ENCODE measurements around the gene GRM7. TPM values are rescaled to one million over a fixed set of nuclear protein-coding genes. Genes with fewer than 3 reads are reported as not detected.

The GRM7 gene
- total RNA-seq, 6 experiments from 2014 or later: not detected

DNA sequence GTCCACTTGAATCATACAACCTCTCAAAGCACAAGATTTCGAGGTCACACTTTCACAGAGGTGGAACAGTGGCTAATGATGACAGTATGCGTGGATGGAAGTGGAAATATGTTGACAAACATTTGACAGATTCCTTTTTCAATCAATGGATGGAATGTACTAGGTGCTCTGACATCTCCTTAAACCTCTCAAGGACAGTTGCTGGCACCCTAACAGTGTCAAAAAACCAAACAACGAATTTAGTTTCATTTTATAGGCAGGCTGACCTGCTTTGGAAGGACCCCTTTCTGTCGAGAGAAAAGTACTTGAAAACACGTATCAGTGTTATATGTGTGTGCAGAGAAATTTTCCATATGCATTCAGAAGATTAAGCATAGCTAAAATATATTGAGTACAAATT lies 861.0 kb downstream of the GRM7 start:
- no peaks in the 10 kb centered on the region for H3K4me1 Mint-ChIP-seq (ENCODE audit: low read depth)
- no peaks in the 10 kb centered on the region for H3K27me3 Mint-ChIP-seq (ENCODE audit: insufficient read depth)
- DNase-seq: no peak
- H3K4me3 Mint-ChIP-seq: no peak overlapping the region
- no peaks in the 10 kb centered on the region; the same call in 1 of the 2 replicates for H3K36me3 Mint-ChIP-seq (ENCODE audit: low read depth)
- peaks cover 41% of the 10 kb centered on the region for H3K9me3 Mint-ChIP-seq
- no peak overlapping the region for H3K27ac Mint-ChIP-seq
- TF ChIP-seq, protein P1, sequence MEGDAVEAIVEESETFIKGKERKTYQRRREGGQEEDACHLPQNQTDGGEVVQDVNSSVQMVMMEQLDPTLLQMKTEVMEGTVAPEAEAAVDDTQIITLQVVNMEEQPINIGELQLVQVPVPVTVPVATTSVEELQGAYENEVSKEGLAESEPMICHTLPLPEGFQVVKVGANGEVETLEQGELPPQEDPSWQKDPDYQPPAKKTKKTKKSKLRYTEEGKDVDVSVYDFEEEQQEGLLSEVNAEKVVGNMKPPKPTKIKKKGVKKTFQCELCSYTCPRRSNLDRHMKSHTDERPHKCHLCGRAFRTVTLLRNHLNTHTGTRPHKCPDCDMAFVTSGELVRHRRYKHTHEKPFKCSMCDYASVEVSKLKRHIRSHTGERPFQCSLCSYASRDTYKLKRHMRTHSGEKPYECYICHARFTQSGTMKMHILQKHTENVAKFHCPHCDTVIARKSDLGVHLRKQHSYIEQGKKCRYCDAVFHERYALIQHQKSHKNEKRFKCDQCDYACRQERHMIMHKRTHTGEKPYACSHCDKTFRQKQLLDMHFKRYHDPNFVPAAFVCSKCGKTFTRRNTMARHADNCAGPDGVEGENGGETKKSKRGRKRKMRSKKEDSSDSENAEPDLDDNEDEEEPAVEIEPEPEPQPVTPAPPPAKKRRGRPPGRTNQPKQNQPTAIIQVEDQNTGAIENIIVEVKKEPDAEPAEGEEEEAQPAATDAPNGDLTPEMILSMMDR (IDR thresholded peaks at IDR 0.05): no peak

DNA sequence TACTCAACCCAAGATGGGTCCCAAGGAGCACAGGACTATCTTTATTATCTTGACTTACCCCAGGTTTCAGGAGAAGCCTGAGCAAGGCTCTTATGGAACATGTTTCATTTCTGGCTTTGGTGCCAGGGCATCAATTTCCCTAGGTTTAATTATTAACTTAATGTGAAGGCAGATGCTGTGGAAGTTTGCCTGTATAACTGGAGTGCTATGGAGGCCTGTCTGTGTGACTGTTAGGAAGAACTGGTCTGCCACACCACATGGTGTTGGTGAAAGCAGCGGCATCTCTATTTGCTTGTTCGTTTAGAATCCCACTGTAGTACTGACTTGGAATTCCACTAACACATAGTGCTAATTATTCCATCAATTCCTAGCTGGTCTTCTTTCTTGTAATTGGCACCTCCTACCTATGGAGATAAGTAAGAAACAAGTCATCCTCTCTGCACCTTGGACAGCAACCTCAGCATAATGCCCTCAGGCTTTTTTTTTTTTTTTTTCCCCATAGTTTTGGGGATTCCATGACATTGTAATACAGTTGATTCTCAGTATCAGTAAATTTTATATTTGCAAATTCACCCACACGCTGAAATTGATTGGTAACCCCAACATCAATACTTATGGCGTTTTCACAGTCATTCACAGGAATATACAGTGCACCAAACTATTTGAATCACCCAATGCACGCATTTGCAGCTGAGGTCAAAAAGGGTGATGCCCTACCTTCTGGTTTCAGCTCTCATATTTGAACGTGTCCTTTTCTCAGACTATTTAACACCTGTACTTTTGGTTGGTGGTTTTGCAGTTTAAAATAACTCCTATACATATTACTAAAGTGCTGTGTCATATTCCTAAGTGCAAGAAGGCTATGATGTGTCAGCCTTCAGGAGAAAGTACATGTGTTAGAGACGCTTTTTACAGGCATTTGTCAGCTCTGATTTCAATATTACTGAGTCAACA lies 867.9 kb downstream of the GRM7 start:
- TF ChIP-seq, protein P1 (IDR thresholded peaks at IDR 0.05): no peak
- Mint-ChIP-seq H3K27ac (no peak overlapping the region), H3K9me3 (peaks cover 29% of the 10 kb centered on the region), H3K36me3 (ENCODE audit: low read depth) (no peaks in the 10 kb centered on the region; the same call in 1 of the 2 replicates), H3K27me3 (ENCODE audit: insufficient read depth) (no peaks in the 10 kb centered on the region; the same call in 1 of the 2 replicates), H3K4me1 (ENCODE audit: low read depth) (no peaks in the 10 kb centered on the region), H3K4me3 (no peak overlapping the region)
- no peak for DNase-seq

DNA sequence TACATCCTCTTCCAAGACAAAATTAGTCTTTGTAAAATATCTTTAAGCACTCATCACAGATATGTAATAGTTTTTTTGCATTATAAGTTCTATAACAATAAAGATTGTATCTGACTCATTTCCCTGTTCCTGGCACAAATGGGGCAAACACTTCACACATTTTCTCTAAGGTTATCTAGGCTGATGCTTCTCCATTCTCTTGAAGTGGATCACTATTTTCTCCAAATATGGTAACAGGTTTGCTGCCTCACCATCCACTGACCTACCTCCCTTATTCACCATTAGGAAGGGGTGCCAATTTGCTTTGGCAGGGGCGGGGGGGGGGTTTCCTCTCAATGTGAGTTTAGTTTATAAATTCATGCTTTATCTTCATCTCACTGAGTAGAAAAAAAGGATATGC lies 873.0 kb downstream of the GRM7 start:
- DNase-seq: no peak
- Mint-ChIP-seq H3K9me3 (peaks cover 24% of the 10 kb centered on the region), H3K4me1 (ENCODE audit: low read depth) (no peaks in the 10 kb centered on the region), H3K27ac (no peak overlapping the region), H3K36me3 (ENCODE audit: low read depth) (no peaks in the 10 kb centered on the region), H3K27me3 (ENCODE audit: insufficient read depth) (no peaks in the 10 kb centered on the region; the same call in 1 of the 2 replicates), H3K4me3 (no peak overlapping the region)
- TF ChIP-seq, protein P1 (IDR thresholded peaks at IDR 0.05): no peak

DNA sequence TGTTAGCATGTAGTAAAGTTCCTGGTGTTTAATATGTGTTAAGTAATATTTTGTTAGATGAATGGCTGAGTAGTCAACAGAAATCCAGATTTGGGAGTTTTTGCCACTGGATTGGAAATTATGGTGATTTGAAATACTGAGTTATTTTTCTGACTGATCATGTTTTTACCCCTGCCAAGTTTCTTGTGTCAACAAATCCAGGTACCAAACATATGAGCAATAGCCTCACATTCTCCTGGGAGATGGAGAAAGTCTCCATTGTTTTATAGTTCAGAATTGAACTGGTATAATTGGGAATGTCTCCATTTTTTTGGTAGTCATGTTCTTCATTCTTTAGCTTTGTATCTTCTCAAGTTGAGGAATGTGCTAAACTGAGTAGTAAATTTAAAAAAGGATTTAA lies 873.5 kb downstream of the GRM7 start:
- H3K27ac Mint-ChIP-seq: no peak overlapping the region
- TF ChIP-seq, protein P1 (IDR thresholded peaks at IDR 0.05): no peak
- H3K9me3 Mint-ChIP-seq: peaks cover 28% of the 10 kb centered on the region
- H3K36me3 Mint-ChIP-seq (ENCODE audit: low read depth): no peaks in the 10 kb centered on the region
- no peak for DNase-seq
- no peaks in the 10 kb centered on the region; the same call in 1 of the 2 replicates for H3K27me3 Mint-ChIP-seq (ENCODE audit: insufficient read depth)
- H3K4me1 Mint-ChIP-seq (ENCODE audit: low read depth): no peaks in the 10 kb centered on the region
- no peak overlapping the region for H3K4me3 Mint-ChIP-seq

DNA sequence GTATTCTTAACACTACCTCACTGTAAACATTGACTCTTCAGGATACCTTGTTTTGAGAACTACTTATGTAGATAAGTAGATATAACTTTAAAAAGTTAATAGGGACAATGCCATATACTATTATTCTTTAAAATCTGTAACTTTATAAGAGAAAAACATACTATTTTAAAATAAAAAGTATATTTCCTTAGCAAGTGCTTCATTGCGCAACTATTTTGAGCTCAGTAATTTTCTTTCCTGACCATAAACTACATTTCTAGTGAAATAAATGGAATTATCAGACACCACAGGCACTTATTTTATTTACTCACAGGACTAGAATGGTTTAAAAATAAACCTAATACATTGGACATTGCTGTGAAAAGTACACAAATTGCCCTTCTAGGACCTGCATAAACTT lies 876.3 kb downstream of the GRM7 start:
- H3K36me3 Mint-ChIP-seq (ENCODE audit: low read depth): no peaks in the 10 kb centered on the region
- no peak for DNase-seq
- no peak overlapping the region for H3K27ac Mint-ChIP-seq
- TF ChIP-seq, protein P1 (IDR thresholded peaks at IDR 0.05): no peak
- no peak overlapping the region for H3K4me3 Mint-ChIP-seq
- H3K27me3 Mint-ChIP-seq (ENCODE audit: insufficient read depth): no peaks in the 10 kb centered on the region; the same call in 1 of the 2 replicates
- no peaks in the 10 kb centered on the region for H3K4me1 Mint-ChIP-seq (ENCODE audit: low read depth)
- peaks cover 36% of the 10 kb centered on the region for H3K9me3 Mint-ChIP-seq

Measured in HFFc6 (cell line).